ENCODE results near the gene NR1D2.

Gene NR1D2

GRCh38 chr3:23944007-23944783, 891 bp upstream of the NR1D2 start:
- H3K4me3 ChIP-seq (ENCODE audit: low read depth, low read length), result peak overlapping the region; percentile 91
- TF ChIP-seq, protein P1, sequence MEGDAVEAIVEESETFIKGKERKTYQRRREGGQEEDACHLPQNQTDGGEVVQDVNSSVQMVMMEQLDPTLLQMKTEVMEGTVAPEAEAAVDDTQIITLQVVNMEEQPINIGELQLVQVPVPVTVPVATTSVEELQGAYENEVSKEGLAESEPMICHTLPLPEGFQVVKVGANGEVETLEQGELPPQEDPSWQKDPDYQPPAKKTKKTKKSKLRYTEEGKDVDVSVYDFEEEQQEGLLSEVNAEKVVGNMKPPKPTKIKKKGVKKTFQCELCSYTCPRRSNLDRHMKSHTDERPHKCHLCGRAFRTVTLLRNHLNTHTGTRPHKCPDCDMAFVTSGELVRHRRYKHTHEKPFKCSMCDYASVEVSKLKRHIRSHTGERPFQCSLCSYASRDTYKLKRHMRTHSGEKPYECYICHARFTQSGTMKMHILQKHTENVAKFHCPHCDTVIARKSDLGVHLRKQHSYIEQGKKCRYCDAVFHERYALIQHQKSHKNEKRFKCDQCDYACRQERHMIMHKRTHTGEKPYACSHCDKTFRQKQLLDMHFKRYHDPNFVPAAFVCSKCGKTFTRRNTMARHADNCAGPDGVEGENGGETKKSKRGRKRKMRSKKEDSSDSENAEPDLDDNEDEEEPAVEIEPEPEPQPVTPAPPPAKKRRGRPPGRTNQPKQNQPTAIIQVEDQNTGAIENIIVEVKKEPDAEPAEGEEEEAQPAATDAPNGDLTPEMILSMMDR (IDR thresholded peaks at IDR 0.05; ENCODE audit: low read depth, low read length, missing control alignments), result no peak
- no peak for DNase-seq (ENCODE audit: low read depth)

GRCh38 chr3:23945663-23945912, 502 bp downstream of the NR1D2 start:
- H3K4me3 ChIP-seq (ENCODE audit: low read depth, low read length), result peak overlapping the region; percentile 91
- no peak for DNase-seq (ENCODE audit: low read depth)
- TF ChIP-seq, protein P1 (IDR thresholded peaks at IDR 0.05; ENCODE audit: low read depth, low read length, missing control alignments), result no peak

GRCh38 chr3:23945913-23946687, 1.0 kb downstream of the NR1D2 start:
- peak; percentile 71 for DNase-seq (ENCODE audit: low read depth)
- TF ChIP-seq, protein P1 (IDR thresholded peaks at IDR 0.05; ENCODE audit: low read depth, low read length, missing control alignments), result no peak
- H3K4me3 ChIP-seq (ENCODE audit: low read depth, low read length), result peak overlapping the region; percentile 91

DNA sequence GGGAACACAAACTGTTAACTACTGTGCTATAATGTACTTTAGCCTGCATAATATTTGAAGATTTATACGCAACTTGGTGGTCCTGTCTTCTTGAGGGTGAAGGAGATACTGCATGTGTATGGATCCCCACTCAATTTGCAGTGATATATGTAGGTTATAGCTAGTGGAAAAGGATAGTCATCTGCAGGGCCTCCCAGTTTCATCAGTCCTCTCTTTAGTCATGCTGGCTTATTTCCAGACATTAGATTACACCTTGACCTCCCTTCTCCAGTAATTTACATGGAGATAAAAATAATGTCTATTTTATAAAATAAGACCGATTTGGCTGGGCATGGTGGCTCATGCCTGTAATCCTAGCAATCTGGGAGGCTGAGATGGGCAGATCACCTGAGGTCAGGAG, 3.7 kb downstream of the NR1D2 start:
- no peak for DNase-seq (ENCODE audit: low read depth)
- TF ChIP-seq, protein P1 (IDR thresholded peaks at IDR 0.05; ENCODE audit: low read depth, low read length, missing control alignments), result no peak
- H3K4me3 ChIP-seq (ENCODE audit: low read depth, low read length), result no peak overlapping the region

- TF ChIP-seq, protein P1 (IDR thresholded peaks at IDR 0.05; ENCODE audit: low read depth, low read length, missing control alignments), result no peak
- DNase-seq (ENCODE audit: low read depth), result no peak
- no peak overlapping the region; the same call in 1 of the 2 replicates for H3K4me3 ChIP-seq (ENCODE audit: low read depth, low read length)
These were observed 4.7 kb downstream of the NR1D2 start for GRCh38 chr3:23949784-23950183.

GRCh38 chr3:23950293-23950692, 5.2 kb downstream of the NR1D2 start:
- TF ChIP-seq, protein P1 (IDR thresholded peaks at IDR 0.05; ENCODE audit: low read depth, low read length, missing control alignments), result no peak
- H3K4me3 ChIP-seq (ENCODE audit: low read depth, low read length), result no peak overlapping the region; the same call in 1 of the 2 replicates
- DNase-seq (ENCODE audit: low read depth), result no peak

Data from GM12864 (cell line).